ENCODE results near the gene INAFM1.

The INAFM1 gene

GRCh38 chr19:47313754-47314295, 39.1 kb downstream of the INAFM1 start:
- no peak for DNase-seq

GRCh38 chr19:47315125-47315821, 40.6 kb downstream of the INAFM1 start:
- no peak for DNase-seq

GRCh38 chr19:47316513-47316912, 41.8 kb downstream of the INAFM1 start:
- no peak for DNase-seq

GRCh38 chr19:47319923-47320871, 45.5 kb downstream of the INAFM1 start:
- DNase-seq = no peak

- DNase-seq = no peak
These were observed 46.9 kb downstream of the INAFM1 start for GRCh38 chr19:47321630-47322029.

GRCh38 chr19:47322058-47322457, 47.4 kb downstream of the INAFM1 start:
- DNase-seq = no peak

GRCh38 chr19:47323409-47323808, 48.7 kb downstream of the INAFM1 start:
- no peak for DNase-seq

GRCh38 chr19:47323872-47324271, 49.2 kb downstream of the INAFM1 start:
- no peak for DNase-seq

- DNase-seq = no peak
These were observed 49.8 kb downstream of the INAFM1 start for GRCh38 chr19:47324502-47324901.
